Stimulated activated CD8-positive, alpha-beta memory T cell treated with anti-CD3 and anti-CD28 coated beads, Interleukin-15, amount 100 ng/mL, for 24 hours (primary cell): ENCODE data around the gene EZR.

Experiments used
- DNase-seq: peaks from one replicate; pipeline ENCODE4 v3.0.0-alpha.2; 2020; ENCODE audit warnings: low read depth

Gene EZR

DNA sequence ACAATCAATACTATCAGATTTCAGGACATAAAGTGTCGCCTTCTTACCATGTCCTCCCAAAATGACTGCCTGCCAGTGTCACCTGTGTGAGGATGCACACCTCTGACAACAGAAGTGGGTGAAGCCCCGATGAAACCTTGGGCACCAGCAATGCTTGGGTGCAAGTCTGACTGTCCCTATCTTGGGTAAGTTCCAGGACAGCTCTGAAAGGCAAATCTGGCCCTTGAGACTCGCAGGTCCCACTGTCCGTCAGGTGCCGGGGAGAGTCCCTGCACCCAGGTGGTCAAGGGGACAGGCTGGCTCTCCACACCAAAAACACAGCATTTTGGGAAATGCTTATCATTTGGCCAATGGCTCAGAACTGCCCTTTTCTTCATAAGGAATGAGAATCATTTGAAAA lies 43.3 kb downstream of the EZR start:
- no peak for DNase-seq

DNA sequence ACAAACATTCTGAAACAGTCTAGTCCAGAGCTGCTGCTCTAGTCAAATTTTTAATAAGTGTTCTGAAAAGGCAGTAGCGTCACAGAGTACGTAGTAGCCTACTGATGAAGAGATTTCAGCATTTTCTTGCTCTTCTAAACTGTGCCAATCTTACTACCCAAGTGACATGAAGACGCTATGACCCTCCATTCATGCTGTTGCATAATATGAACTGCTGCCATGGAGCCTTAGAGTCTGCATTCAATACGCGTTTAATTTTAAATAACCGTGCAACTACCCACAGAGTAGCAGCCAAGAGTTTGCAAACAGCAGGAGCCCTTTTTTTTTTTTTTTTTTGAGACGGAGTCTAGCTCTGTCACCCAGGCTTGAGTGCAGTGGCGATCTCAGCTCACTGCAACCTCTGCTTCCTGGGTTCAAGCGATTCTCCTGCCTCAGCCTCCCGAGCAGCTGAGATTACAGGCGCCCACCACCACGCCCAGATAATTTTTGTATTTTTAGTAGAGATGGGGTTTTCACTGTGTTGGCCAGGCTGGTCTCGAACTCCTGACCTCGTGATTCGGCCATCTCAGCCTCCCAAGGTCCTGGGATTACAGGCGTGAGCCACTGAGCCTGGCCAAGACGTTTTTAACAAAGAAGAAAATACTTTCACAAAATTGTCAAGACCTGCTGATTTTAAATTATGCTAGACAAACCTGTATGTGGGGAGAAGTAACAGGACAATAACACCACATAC lies 44.3 kb downstream of the EZR start:
- no peak for DNase-seq

DNA sequence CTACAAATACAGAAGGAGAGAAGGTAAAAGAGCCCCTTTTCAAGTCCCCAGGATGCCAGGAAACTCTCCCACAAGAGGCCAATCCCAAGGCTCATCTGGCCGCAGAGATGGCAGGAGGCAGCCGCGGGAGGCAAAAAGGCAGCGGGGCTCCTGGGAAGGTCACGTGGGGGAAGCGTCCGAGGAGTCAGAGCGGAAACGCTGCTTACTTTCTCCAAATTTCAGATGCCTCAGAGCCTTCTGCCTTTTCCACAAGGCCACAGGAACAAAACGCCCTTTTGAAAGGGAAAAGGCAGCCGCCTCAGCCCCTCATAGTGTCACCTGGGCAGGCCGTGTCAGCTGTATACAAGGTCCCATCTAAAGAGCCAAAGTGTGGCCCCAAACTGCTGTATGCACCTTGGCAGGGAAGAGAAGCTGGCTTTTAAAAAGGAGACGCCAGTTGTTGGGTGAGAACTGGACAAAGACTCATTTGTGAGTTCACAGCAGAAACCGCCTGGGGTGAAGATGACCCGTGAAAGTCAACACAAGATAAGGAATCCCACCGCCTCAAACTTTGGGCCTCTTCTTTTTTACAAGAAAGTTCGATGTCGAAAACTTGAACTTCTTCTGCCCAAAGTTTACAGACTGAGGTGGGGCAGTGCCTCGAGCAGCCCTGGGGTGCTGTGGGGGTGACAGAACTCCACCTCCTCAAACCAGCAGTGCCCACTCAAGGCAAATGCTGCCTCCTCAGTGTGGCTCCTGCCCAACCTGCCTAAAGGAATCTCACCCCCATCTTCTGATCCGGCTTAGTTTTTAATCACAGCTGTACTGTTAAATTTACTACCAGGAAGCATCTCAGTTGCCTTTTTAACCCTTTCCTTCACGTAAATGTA lies 45.4 kb downstream of the EZR start:
- DNase-seq: no peak

DNA sequence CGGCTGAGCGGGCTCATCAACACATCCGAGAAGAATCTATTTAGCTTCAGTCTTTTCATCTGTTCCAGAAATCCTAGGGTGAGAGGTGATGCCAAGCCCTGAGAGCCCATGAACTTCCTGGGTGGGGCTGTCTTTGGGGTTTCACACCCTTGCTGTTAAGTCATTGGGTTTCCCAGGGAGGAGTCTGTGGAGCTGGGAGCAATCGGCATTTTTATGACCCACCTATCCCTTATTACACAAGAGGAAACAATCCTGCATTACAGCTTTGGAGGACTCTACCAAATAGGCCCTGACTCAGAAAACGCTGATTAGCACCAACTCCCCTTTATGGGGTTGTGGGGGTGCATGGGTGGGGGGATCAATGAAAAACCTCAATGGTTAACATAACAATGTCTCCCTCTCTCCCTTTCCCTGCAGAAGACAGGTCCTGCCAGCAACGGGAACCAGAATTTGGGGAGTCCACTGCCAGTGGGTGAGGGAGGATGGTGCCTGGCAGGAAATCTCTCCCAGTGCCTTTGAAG lies 46.3 kb downstream of the EZR start:
- DNase-seq: no peak

GRCh38 chr6:158772172-158772571 lies 47.0 kb downstream of the EZR start:
- no peak for DNase-seq

DNA sequence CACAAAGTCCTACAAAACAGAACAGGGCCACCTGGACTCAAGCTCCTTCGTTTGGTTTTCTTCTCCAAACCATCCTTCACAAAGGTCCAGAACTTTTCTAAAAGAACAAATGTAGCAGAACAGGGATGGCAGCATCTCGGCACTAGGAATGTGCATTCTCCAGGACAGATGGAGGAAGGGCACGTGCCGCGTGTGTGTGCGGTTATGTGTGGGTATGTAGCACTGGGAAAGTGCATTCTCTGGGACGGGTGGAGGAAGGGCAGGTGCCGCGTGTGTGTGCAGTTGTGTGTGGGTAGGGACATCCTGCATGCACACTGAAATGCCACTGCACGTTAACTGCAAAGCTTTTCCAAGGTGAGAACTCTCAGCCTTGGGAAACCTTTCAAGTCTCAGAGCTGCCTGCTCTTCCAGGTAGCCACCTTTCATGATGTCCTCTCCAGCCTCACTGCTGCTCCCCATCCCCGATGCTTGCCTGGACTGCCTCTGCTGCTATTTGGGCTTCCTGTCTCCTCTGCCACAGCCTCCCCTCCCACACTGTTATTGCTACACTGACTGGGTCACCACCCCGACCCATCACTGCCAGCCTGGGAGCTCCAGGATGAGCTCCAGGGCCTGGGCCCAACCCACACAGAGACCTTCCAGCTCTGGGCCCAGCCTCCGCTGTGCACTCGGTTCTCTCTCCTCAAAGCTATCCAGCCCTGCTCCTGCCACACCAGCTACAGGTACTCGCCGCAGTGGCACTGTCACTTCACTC lies 47.6 kb downstream of the EZR start:
- DNase-seq: no peak

GRCh38 chr6:158770533-158771330 lies 48.4 kb downstream of the EZR start:
- DNase-seq: no peak

- no peak for DNase-seq
Measured at GRCh38 chr6:158769771-158770432, 49.3 kb downstream of the EZR start.

GRCh38 chr6:158769234-158769770 lies 49.9 kb downstream of the EZR start:
- DNase-seq: no peak

GRCh38 chr6:158768436-158768835 lies 50.7 kb downstream of the EZR start:
- no peak for DNase-seq

GRCh38 chr6:158767709-158768108 lies 51.5 kb downstream of the EZR start:
- no peak for DNase-seq

DNA sequence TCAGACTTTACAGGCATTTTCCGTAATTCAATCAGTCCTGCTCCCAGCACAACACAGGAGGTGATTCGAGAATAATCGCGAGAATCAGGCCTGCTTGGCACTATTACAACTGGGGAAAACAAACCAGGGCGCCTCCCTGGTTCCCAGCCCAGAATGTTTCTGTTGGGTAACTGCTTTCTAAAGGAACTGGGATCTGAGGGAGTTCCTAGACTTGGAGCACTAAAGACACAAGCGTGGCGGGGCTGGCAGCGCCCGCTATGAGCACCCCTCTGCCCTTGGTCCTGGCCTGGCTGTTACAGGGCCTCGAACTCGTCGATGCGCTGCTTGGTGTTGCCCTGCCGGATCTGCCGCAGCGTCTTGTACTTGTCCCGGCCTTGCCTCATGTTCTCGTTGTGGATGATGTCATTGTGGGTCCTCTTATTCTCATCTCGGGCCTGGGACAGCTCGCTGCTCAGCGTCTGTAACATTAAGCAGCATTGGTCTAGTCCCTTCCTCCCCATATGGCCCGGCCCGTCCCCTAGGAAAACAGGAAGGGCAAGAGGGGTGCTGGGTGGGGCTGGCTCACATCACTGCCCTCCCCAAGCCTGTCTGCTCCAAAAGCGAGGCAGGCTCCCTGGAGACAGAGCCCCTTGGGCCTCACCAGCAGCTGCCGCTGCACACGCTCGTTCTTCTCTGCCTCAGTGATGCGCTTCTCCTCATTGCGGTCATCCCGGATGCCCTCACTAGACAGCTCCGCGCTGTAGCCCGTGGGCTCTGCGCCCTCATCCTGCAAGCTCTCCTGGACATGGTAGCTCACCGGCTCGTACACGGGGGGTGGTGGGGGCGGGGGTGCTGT lies 52.3 kb downstream of the EZR start:
- DNase-seq: no peak

DNA sequence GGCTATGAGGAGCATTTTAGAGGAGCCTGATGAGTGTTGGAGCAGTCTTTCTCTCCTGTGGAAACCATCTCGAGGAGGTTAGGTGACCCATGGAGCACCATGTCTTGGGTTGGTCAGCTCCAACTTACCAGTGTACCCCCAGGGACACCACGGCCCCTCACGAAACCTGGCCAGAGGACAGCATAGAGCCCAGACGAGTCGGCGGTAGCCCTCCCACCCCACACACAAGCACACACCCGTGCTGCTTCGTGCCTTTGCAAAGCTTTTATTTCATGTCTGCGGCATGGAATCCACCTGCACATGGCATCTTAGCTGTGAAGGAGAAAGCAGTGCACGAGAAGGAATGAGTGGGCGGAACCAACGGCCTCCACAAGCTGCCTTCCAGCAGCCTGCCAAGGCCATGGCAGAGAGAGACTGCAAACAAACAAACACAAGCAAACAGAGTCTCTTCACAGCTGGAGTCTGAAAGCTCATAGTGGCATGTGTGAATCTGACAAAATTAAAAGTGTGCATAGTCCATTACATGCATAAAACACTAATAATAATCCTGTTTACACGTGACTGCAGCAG lies 53.6 kb downstream of the EZR start:
- DNase-seq: no peak

DNA sequence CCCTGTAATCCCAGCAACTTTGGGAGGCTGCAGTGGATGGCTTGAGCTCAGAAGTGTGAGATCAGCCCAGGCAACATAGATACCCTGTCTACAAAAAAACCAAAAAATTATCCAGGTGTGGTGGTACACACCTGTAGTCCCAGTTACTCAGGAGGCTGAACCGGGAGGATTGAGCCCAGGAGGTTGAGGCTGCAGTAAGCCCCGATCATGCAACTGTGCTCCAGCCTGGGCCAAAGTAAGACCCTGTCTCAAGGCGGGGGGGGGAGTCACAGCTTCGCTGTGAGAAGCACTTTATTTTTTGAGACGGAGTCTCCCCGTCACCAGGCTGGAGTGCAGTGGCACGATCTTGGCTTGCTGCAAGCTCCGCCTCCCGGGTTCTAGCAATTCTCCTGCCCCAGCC lies 54.2 kb downstream of the EZR start:
- no peak for DNase-seq

GRCh38 chr6:158764183-158764849 lies 54.9 kb downstream of the EZR start:
- no peak for DNase-seq

DNA sequence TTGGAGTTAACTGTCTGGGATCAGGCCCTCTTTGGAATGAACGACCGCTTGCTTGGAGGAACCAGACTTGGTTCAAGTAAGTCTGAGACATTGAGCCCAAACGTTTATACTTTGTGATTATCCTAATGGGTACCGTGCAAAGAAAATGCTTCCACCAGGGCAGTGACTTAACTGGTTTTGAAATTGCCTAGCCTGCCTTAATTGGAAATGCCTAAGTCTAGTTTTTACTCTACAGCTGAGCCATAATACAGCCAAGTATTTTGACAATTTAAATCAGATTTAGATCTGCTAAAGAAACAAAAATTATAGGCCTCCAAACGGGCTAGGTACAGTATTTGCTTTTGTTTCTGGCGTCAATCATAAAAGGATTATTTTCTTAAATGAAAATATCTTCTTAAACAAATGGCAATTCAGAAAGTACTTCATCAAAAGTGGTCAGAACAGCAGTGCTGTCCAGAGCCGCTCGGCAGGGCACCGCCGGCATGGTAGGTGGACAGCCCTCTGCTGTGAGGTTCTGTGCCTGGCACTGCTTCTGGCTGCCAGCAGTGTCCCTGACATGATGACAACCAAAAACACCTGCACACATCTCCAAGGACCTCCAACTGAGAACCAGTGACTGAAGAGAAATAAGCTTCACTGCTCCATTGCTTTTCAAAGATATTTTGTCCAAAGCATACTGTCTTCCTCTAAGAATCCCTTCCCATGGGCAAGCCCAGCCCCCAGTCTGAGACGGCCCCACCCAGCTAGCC lies 55.6 kb downstream of the EZR start:
- DNase-seq: no peak

- no peak for DNase-seq
Measured at GRCh38 chr6:158762787-158763433, 56.3 kb downstream of the EZR start.

DNA sequence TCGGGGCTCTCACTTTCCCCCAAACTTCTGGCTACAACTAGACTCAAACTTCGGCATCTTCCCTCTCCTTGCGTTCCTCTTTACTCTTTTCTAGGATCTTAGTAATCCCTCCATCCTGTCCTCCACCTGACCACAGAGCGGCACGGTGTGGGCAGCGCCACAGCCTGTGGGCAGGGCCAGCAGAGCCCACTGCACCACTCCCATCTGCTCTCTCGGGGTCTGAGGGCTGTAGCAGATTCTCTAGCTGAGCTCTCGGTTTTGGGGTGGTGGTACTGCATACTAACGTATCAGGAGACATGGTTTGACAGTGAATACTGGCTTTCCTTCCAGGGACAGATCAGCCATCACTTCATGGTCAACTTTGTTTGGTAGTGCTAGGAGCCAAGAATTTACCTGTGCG lies 57.4 kb downstream of the EZR start:
- no peak for DNase-seq
